ENCODE results near the gene PLA2G4D.
A peak's percentile ranks its signal among the peaks of the same experiment; 100 is the strongest.
"Not testable (repeated sequence)": the region's sequence is repeated elsewhere in the genome, so short reads cannot be mapped to it uniquely, and the experiment has no call there.

PLA2G4D gene

GRCh38 chr15:42102646-42103235 lies 8.4 kb upstream of the PLA2G4D start:
- no peak for TF ChIP-seq CTCF (conservative IDR thresholded peaks at IDR 0.05; ENCODE audit: low read depth, low read length)
- DNase-seq (ENCODE audit: low read depth): peak; percentile 24
- H3K4me3 ChIP-seq (ENCODE audit: low read length): no peak overlapping the region

GRCh38 chr15:42101861-42102260 lies 7.5 kb upstream of the PLA2G4D start:
- no peak for TF ChIP-seq CTCF (conservative IDR thresholded peaks at IDR 0.05; ENCODE audit: low read depth, low read length)
- no peak for DNase-seq (ENCODE audit: low read depth)
- no peak overlapping the region for H3K4me3 ChIP-seq (ENCODE audit: low read length)

- no peak for TF ChIP-seq CTCF (conservative IDR thresholded peaks at IDR 0.05; ENCODE audit: low read depth, low read length)
- no peak for DNase-seq (ENCODE audit: low read depth)
- no peak overlapping the region for H3K4me3 ChIP-seq (ENCODE audit: low read length)
Measured at GRCh38 chr15:42100021-42100800, 5.8 kb upstream of the PLA2G4D start.

DNA sequence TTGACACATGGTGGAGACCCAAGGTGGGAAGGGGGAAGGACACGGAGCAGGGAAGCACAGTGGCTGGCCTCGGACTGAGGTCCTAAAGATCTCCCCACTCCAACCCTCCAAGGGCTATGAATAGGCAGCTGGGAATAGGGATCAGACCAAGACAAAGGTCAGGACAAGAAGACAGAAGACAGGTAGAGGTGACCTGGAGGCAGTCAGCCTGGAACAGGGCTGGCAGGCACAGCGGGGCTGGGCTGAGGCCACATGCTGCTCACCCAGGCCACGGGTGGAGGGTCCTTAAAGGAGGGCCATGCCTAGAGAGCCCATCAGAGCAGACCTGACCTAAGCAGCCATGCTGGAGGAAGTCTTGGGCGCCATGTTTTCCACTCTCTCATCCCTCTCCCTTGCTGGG lies 2.7 kb upstream of the PLA2G4D start:
- TF ChIP-seq CTCF (conservative IDR thresholded peaks at IDR 0.05; ENCODE audit: low read depth, low read length): no peak
- no peak for DNase-seq (ENCODE audit: low read depth)
- H3K4me3 ChIP-seq (ENCODE audit: low read length): no peak overlapping the region

DNA sequence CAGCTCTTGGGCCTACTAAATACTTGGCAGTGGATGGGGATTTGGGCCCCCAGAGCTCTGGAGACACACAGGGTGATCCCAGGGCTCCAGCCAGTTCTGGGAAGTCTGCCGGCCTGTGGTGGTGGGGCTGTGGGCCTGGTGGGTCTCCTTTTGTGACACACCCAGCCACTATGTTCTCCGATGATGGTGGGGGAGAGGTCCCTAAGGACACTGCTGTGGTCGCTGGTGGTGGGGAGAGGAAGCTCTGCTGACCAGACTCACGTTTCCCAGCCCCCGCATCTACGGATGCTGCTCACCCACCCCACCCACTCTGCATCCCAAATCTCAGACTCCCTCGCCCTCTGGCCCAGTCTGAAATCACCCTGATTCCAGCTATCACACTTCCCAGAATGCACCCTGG lies 396 bp downstream of the PLA2G4D start:
- no peak for TF ChIP-seq CTCF (conservative IDR thresholded peaks at IDR 0.05; ENCODE audit: low read depth, low read length)
- H3K4me3 ChIP-seq (ENCODE audit: low read length): no peak overlapping the region
- DNase-seq (ENCODE audit: low read depth): no peak

DNA sequence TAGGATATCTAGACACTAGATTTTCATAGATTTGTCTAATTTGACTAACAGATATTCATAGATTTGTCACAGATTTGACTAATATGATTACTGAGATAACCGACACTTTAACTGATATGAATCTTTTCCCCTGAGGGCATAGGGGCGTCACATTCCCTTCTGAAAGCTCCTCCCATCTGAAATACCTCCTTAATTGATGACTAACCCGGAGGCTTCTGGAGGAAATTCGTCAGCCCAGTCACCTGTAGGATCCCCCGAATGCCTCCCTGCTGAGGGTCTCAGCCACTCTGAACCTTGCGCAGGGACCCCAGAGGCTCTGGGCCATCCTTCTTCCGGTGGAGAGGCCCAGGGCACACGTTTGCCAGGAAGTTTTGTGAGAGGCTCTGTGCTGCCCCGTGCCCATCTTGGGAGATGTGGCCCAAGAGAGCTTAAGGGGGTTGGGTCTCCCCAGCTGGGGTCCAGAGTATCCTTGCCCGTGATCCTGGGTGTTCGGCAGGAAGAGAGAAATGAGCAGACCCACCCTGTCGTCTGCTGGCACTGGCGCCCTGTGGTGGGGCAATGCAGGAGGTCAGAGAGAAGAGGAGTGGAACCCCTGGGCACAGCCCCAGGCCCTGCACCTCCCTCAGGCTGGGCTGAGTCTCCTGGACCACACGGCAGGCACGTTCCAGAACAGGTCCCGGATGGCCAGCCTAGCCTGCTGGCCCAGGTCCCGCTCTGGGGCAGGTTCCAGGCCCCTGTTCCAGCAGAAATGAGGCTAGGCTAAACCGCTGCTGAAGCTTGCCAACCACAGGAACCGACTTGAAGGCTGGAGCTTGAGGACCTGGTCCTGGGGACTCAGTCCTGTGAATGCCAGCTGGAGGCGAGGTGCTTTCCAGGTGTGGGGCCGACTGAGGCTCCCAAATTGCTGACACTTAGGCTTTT lies 1.7 kb downstream of the PLA2G4D start:
- DNase-seq (ENCODE audit: low read depth): no peak
- no peak overlapping the region for H3K4me3 ChIP-seq (ENCODE audit: low read length)
- TF ChIP-seq CTCF (conservative IDR thresholded peaks at IDR 0.05; ENCODE audit: low read depth, low read length): no peak

- not testable (repeated sequence) for H3K4me3 ChIP-seq (ENCODE audit: low read length); DNase-seq (ENCODE audit: low read depth)
Measured at GRCh38 chr15:42091753-42092397, 2.5 kb downstream of the PLA2G4D start.

Data from retinal pigment epithelial cell (primary cell).